Uterus (tissue), 4 donors: Measurements from ENCODE around the gene GPR152. TPM values are rescaled to one million over a fixed set of nuclear protein-coding genes. Genes with fewer than 3 reads are reported as not detected.

Experiments used
- DNase-seq, 2 donors: peaks; one replicate each; pipeline ENCODE4 v3.0.0-alpha.2; 2019 to 2020
- H3K27ac ChIP-seq, 2 donors: fragments of 200-600 bp; sonication (generic); 1 replicate in 1 of 2; 2 replicates in 1 of 2; pipeline ENCODE4 v1.5.1; 2016 to 2018
- H3K27me3 ChIP-seq, 2 donors: fragments of 200-600 bp; sonication (generic); one replicate each; pipeline ENCODE4 v1.5.1; 2018 to 2019; ENCODE audit warnings: control low read depth in 1 of 2
- H3K36me3 ChIP-seq, 2 donors: fragments of 200-600 bp; sonication (generic); one replicate each; pipeline ENCODE4 v1.5.1; 2019; ENCODE audit warnings: control low read depth in 1 of 2
- H3K4me1 ChIP-seq, 2 donors: fragments of 200-600 bp; sonication (generic); one replicate each; pipeline ENCODE4 v1.5.1; 2018 to 2019; ENCODE audit warnings: control low read depth in 1 of 2
- H3K4me3 ChIP-seq, 2 donors: fragments of 200-600 bp; sonication (generic); 1 replicate in 1 of 2; 2 replicates in 1 of 2; pipeline ENCODE4 v1.5.1; 2018 to 2019; ENCODE audit warnings: mild to moderate bottlenecking in 1 of 2
- H3K9me3 ChIP-seq, 2 donors: fragments of 200-600 bp; sonication (generic); one replicate each; pipeline ENCODE4 v1.5.1; 2019; ENCODE audit warnings: control low read depth in 1 of 2
- CTCF ChIP-seq, 4 experiments: fragments of 200-600 bp in 2 of 4; fragments of 450-650 bp in 2 of 4; sonication (generic) in 2 of 4; IDR thresholded peaks; one replicate each; pipeline ENCODE4 v1.5.1; 2016 to 2019; ENCODE audit warnings: antibody characterized with exemption in 4 of 4, mild to moderate bottlenecking in 2 of 4, moderate library complexity in 1 of 4
- POLR2A ChIP-seq, 2 donors: fragments of 450-650 bp; IDR thresholded peaks; one replicate each; pipeline ENCODE4 v1.6.1; 2016; ENCODE audit warnings: antibody characterized with exemption in 2 of 2, mild to moderate bottlenecking in 1 of 2, moderate library complexity in 1 of 2
- intact Hi-C: fragments of 100-400 bp; cut with DNase I; formaldehyde crosslinking; loops from one replicate; pipeline ENCODE4 v1.15.1; 2023; ENCODE audit warnings: low total_unique reads
- total RNA-seq, 4 donors: library from RNA; depleted of rRNA in 3 of 4; stranded (reverse); fragments of >200 nt in 3 of 4; gene quantifications; one replicate each; pipeline versions ENCODE4 v1.1.0 to v1.2.4, GENCODE V29; 2014 to 2023
- donor health status: DM: yes; HTN: yes; CAD: no.

The GPR152 gene
- total RNA-seq, 4 donors from 2014 or later, result not detected

DNA sequence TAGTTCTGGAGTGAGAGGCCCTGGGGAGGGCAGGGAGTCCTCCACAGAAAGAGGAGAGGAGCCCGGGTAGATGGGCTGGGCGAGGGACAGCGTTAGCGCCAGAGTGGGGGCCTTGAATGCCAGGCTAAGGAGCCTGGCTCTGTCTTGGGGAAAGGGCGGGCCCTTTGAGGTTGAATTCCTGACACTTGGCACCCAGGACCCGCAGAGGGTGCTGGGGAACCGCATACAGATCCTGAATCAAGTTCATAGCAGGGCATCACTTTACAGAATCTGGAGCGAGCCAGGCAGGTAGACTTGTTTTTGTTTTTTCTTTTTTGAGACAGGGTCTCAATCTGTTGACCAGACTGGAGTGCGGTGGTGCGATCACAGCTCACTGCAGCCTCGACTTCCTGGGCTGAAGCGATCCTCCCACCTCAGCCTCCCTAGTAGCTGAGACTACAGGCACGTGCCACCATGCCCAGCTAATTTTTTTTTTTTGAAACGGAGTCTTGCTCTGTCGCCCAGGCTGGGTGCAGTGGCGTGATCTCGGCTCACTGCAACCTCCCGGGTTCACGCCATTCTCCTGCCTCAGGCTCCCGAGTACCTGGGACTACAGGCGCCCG is 31.0 kb downstream of the GPR152 start:
- no peak for TF ChIP-seq POLR2A (IDR thresholded peaks at IDR 0.05)
- no peak for TF ChIP-seq CTCF (IDR thresholded peaks at IDR 0.05)
- intact Hi-C loops, result no loop called here

GRCh38 chr11:67420646-67421429 is 31.7 kb downstream of the GPR152 start:
- H3K4me1 ChIP-seq, result peaks cover 0 to 11% of the 10 kb centered on the region in 2 donors
- H3K9me3 ChIP-seq, result no peaks in the 10 kb centered on the region
- H3K36me3 ChIP-seq, result no peaks in the 10 kb centered on the region

More for the DNA sequence above, 31.0 kb downstream of the GPR152 start:
- DNase-seq, result no peak
- Histone ChIP-seq H3K4me1 (peaks cover 0 to 8% of the 10 kb centered on the region in 2 donors), H3K27me3 (no peaks in the 10 kb centered on the region), H3K4me3 (peak overlapping the region; percentile 26 to 65), H3K9me3 (no peaks in the 10 kb centered on the region), H3K27ac (peak overlapping the region; percentile 57 to 91), H3K36me3 (no peaks in the 10 kb centered on the region)

GRCh38 chr11:67420147-67420645 is 32.3 kb downstream of the GPR152 start:
- peaks cover 0 to 14% of the 10 kb centered on the region in 2 donors for H3K4me1 ChIP-seq
- DNase-seq, result no peak
- intact Hi-C loops, result no loop called here

More at GRCh38 chr11:67420646-67421429, 31.7 kb downstream of the GPR152 start:
- peak; percentile 95 to 96 for DNase-seq
- intact Hi-C loops, result no loop called here
- TF ChIP-seq POLR2A (IDR thresholded peaks at IDR 0.05) (peak; percentile 78 to 83), CTCF (IDR thresholded peaks at IDR 0.05) (peak in 2 of 4 experiments; percentile 15 to 38)
- Histone ChIP-seq H3K27me3 (no peaks in the 10 kb centered on the region), H3K27ac (peak overlapping the region; percentile 72 to 91), H3K4me3 (peak overlapping the region; percentile 26 to 65)

GRCh38 chr11:67419325-67420049 is 33.0 kb downstream of the GPR152 start:
- H3K4me3 ChIP-seq, result no peak overlapping the region
- H3K9me3 ChIP-seq, result no peaks in the 10 kb centered on the region
- DNase-seq, result no peak
- peaks cover 0 to 14% of the 10 kb centered on the region in 2 donors for H3K4me1 ChIP-seq
- no peaks in the 10 kb centered on the region for H3K36me3 ChIP-seq
- H3K27me3 ChIP-seq, result no peaks in the 10 kb centered on the region
- intact Hi-C loops, result no loop called here
- TF ChIP-seq CTCF (IDR thresholded peaks at IDR 0.05) (no peak), POLR2A (IDR thresholded peaks at IDR 0.05) (no peak)
- H3K27ac ChIP-seq, result no peak overlapping the region

More at GRCh38 chr11:67420147-67420645, 32.3 kb downstream of the GPR152 start:
- Histone ChIP-seq H3K36me3 (no peaks in the 10 kb centered on the region), H3K27ac (peak overlapping the region; percentile 72 to 91), H3K27me3 (no peaks in the 10 kb centered on the region), H3K4me3 (peak overlapping the region; percentile 26 to 65), H3K9me3 (no peaks in the 10 kb centered on the region)
- no peak for TF ChIP-seq CTCF (IDR thresholded peaks at IDR 0.05)
- TF ChIP-seq POLR2A (IDR thresholded peaks at IDR 0.05), result no peak
